H1 (cell line): ENCODE data around the gene NAP1L1.
A peak's percentile ranks its signal among the peaks of the same experiment; 100 is the strongest.

Source experiments
- BRCA1 ChIP-seq: IDR thresholded peaks from 2 replicates; pipeline ENCODE4 v1.6.1; 2012; ENCODE audit warnings: low read depth, low read length, improper control_type of control experiment
- GTF2F1 ChIP-seq: IDR thresholded peaks from 2 replicates; pipeline ENCODE4 v1.6.1; 2012; ENCODE audit warnings: low read depth, low read length, improper control_type of control experiment, borderline replicate concordance
- KDM5A ChIP-seq: fragments of 200-600 bp; IDR thresholded peaks from 2 replicates; pipeline ENCODE4 v1.7.1; 2012; ENCODE audit warnings: mild to moderate bottlenecking, low read length, inconsistent platforms, mixed read lengths
- MAFK ChIP-seq: IDR thresholded peaks from 2 replicates; pipeline ENCODE4 v1.6.1; 2012; ENCODE audit warnings: low read depth, mild to moderate bottlenecking, improper control_type of control experiment, low read length
- SAP30 ChIP-seq: fragments of 300-600 bp; sonication (generic); IDR thresholded peaks from 2 replicates; pipeline ENCODE4 v1.7.1; 2012; ENCODE audit warnings: low read length, moderate library complexity, mild to moderate bottlenecking, inconsistent platforms; ENCODE audit not compliant: insufficient read depth, insufficient replicate concordance
- SIN3A ChIP-seq, 2 experiments: IDR thresholded peaks in 1 of 2; conservative IDR thresholded peaks in 1 of 2; 2 replicates each; pipeline ENCODE4 v1.6.1; 2011 to 2012; ENCODE audit warnings: low read length in 2 of 2, improper control_type of control experiment in 1 of 2, low read depth in 1 of 2, mild to moderate bottlenecking in 1 of 2
- TAF7 ChIP-seq: optimal IDR thresholded peaks from 2 replicates; pipeline ENCODE3; 2011; ENCODE audit warnings: low read depth, mild to moderate bottlenecking, inconsistent platforms, low read length, moderate library complexity, borderline replicate concordance
- TF ChIP-seq, protein P1 (sequence below), 3 experiments: IDR thresholded peaks; 1 replicate in 2 of 3; 2 replicates in 1 of 3; pipeline versions ENCODE4 v1.5.1 to v1.6.1; 2011; ENCODE audit warnings: low read length in 3 of 3, mild to moderate bottlenecking in 3 of 3, inconsistent platforms in 2 of 3, low read depth in 1 of 3, moderate library complexity in 1 of 3; ENCODE audit not compliant: insufficient read depth in 1 of 3; ENCODE audit errors: control extremely low read depth in 1 of 3

- TF ChIP-seq, protein P1, sequence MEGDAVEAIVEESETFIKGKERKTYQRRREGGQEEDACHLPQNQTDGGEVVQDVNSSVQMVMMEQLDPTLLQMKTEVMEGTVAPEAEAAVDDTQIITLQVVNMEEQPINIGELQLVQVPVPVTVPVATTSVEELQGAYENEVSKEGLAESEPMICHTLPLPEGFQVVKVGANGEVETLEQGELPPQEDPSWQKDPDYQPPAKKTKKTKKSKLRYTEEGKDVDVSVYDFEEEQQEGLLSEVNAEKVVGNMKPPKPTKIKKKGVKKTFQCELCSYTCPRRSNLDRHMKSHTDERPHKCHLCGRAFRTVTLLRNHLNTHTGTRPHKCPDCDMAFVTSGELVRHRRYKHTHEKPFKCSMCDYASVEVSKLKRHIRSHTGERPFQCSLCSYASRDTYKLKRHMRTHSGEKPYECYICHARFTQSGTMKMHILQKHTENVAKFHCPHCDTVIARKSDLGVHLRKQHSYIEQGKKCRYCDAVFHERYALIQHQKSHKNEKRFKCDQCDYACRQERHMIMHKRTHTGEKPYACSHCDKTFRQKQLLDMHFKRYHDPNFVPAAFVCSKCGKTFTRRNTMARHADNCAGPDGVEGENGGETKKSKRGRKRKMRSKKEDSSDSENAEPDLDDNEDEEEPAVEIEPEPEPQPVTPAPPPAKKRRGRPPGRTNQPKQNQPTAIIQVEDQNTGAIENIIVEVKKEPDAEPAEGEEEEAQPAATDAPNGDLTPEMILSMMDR (IDR thresholded peaks at IDR 0.05; ENCODE audit: control extremely low read depth in 1 of 3, insufficient read depth in 1 of 3, low read depth in 1 of 3, low read length in 3 of 3), result no peak
- TF ChIP-seq SAP30 (no peak), BRCA1 (no peak), TAF7 (no peak), GTF2F1 (no peak), SIN3A (conservative IDR thresholded peaks at IDR 0.05 in 1 of 2, IDR thresholded peaks at IDR 0.05 in 1 of 2; ENCODE audit: low read depth in 1 of 2, low read length in 2 of 2) (peak in 1 of 2 experiments; percentile 54; a peak in 1 of 4 replicates), KDM5A (no peak), MAFK (no peak)
Observed at GRCh38 chr12:76018111-76018510, 66.4 kb downstream of the NAP1L1 start.
